RKO (cell line): Measurements from ENCODE around the gene PTPN11.
A peak's percentile ranks its signal among the peaks of the same experiment; 100 is the strongest.
"Not testable (repeated sequence)": the region's sequence is repeated elsewhere in the genome, so short reads cannot be mapped to it uniquely, and the experiment has no call there.

ENCODE experiments used
- DNase-seq: peaks from one replicate; pipeline ENCODE4 v3.0.0-alpha.2; 2016; ENCODE audit warnings: low spot score

Gene PTPN11

DNA sequence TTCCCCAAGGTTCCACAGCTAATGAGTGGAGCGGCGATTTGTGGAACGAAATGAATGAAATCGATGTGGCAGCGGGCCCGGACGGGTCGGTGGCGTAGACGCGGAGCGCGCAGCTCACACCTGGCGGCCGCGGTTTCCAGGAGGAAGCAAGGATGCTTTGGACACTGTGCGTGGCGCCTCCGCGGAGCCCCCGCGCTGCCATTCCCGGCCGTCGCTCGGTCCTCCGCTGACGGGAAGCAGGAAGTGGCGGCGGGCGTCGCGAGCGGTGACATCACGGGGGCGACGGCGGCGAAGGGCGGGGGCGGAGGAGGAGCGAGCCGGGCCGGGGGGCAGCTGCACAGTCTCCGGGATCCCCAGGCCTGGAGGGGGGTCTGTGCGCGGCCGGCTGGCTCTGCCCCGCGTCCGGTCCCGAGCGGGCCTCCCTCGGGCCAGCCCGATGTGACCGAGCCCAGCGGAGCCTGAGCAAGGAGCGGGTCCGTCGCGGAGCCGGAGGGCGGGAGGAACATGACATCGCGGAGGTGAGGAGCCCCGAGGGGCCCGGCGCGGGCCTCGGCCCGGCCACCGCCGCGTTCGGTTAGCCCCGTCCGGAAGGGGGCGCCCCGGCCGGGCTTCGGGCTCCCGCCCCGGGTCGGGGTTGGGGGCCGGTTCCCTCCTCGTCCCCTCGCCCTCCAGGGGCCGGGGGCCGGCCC is at the start of gene PTPN11:
TSS of gene PTPN11 (plus strand) at position 340 of the 689 bp plus-strand sequence. CDS start at position 505, 165 bp downstream.
- peak; percentile 86 for DNase-seq

DNA sequence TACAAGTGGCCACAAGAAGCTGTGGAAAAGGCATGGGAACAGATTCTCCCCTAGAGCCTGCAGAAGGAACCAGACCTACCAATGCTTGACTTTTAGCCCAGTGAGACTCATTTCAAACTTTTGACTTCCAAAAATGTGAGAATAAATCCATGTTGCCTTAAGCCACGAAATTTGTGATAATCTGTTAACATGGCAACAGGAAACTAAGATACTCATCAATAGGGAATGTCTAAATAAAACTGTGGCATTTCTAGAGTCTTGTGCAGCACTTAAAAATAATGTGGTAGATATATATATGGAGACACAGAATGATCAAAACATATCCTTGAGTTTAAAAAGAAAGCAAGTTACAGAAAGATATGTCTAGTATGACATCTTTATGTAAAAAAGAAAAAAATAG is 48.5 kb upstream of the PTPN11 start:
- DNase-seq, result no peak

DNA sequence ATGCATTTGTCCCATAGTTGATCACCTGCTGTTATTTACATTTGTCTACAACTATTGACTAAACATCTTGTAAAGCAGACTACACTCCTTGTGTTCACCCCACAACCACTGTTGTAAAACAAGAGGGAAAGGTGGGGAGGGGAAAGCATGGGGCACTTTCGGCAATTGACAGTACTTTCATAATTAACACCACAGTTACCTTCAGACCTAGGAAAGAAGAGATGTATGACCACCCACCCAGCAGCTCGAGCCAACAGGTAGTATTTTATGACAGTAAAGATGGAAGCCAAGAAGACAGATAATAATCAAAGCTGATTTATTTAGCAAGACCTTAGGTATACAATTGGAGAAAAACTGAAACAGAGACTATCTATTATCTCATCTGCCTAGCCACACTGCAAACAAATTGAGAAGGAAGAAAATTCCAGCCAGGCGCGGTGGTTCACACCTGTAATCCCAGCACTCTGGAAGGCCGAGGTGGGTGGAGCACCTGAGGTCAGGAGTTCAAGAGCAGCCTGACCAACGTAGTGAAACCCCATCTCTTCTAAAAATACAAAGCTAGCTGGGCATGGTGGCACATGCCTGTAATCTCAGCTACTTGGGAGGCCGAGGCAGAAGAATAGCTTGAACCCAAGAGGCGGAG is 47.8 kb upstream of the PTPN11 start:
- DNase-seq, result no peak

DNA sequence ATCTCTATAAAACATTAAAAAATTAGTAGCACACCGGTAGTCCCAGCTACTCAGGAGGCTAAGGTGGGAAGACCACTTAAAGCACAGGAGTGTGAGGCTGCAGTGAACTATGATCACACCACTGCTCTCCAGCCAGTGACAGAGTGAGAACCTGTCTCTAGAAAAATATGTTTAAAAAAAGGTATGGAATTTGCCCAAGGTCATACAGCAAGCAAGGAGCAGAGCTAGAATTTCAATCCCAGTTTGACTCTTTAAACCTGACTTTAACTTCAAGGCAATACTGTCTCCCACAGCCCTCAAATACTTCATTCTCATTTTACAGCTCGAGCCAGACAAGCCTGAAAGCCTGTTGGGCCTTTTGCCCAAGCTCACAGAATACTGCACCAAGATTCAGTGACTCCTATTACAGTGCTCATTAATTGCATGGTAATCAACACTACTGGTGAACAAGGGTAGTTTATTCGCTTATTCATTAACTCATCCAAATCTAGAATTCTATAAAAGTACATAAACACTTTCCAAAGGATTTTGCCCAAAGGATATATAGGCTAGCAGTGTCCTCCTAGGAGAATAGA is 44.5 kb upstream of the PTPN11 start:
- no peak for DNase-seq

DNA sequence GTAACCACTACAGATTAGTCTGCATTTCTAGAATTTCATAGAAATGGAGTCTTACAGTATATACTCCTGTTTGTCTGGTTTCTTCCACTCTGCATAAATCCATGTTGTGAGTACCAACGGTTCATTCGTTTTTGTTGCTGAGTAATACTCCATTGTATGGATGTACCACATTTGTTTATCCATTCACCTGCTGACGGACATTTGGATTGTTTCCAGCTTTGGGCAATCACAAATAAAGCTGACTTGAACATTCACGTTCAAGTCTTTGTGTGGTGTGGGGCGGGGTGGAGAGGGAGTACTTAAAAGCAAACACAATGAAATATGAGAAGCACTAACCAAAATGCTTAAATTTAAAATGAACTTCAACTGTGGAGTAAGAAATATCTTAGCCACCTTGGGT is 43.6 kb upstream of the PTPN11 start:
- no peak for DNase-seq

DNA sequence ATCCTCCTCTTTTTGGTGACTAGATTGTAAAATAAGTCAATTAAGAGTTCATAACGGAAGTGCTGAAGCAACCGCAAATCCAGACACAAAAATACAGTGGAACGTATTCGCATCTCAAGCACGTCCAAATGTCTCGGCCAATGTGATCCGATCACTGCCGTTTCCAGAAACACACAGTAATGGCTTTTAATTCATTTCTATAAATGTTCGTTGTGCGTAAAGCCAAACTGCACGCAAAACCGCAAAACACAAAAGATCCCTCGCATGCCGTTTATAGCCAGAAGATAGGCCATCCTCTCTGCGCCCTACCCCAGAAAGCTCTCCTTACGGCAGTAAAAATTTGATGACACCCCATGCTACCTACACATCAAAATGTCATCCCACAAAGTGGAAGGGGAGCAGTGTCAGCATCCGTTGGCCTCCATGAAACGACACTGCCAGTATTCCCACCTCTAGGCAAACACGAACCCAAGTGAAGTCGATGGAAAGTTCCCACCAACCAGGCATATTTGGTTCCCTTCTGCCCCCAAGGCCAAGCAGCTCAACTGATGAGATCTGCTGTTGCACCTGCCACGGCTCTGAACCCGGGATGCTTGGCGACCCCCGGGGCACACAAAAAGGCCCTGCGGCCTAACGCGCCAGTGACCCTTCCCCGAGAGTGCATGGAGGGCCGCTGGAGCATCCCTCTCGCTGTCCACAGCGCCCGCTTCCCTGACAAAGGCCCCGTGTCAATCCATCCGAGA is 37.9 kb upstream of the PTPN11 start:
- no peak for DNase-seq

DNA sequence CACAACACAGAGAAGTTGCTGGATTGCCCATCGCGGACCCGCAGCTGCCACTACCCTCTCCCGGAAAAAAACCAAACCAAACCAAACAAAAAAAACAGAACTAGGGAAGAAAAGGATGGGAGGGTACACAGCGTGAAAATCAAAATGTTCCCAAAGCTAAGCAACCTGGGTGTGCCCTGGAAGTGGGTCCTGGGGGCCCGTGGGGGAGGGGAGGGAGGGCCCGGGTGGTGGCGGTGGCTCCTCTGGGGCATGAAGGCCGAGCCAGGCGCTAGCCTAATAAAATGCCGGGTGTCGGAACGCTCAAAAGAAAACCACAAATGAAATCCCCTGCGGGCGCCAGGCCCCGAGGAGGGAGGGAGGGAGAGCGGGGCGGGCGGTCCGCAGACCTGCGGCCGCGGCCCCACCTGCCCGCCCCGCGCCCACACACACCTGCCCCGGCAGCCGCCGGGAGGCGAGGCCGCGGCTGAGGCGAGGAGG is 37.3 kb upstream of the PTPN11 start:
- DNase-seq, result no peak

DNA sequence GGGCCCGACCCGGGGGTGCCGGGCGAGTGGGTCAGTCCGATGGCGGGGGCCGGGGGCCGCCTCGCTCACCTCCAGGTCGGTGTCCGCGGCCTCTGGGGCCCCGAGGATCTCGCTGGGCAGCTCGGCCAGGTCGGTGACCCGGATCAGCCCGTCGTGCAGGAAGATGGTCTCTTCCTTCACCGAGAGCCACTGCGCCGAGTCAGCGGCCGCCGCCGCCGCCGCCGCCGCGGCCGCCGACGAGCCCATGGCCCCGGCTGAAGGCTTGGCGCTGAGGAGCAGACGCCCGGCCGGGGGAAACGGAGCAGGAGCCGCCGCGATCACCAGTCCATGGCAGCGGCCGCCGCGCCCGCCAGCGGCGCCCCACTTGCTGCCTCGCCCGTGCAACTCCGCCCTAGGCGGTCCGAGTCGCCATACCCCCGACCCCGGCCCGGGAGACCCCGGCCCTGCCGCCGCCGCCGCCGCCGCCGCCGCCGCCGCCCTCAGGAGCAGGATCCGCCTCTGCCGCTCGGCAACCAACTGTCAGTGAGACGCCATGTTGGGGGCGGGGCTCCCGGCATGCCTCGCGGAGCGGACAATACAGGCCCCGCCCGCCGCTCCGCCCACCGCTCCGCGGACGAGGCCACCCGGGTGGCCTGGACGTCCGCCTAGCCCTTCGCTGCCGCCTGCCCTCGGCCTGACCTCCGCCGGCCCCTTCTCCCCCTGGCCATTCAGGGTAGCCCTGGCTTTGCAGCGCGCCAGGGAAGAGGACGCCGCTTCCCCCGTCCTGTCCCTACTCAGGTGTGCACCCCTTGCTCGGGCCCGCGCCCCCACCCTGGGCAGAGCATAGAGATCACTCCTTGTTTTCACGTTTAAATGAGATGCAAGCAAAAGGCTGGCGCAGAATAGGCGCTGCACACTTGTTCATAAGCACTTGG is 36.6 kb upstream of the PTPN11 start, which contains the start of gene HECTD4:
TSS of gene HECTD4 (minus strand) at position 549 of the 914 bp plus-strand sequence. CDS start at position 246, 303 bp downstream.
- DNase-seq, result peak; percentile 91

DNA sequence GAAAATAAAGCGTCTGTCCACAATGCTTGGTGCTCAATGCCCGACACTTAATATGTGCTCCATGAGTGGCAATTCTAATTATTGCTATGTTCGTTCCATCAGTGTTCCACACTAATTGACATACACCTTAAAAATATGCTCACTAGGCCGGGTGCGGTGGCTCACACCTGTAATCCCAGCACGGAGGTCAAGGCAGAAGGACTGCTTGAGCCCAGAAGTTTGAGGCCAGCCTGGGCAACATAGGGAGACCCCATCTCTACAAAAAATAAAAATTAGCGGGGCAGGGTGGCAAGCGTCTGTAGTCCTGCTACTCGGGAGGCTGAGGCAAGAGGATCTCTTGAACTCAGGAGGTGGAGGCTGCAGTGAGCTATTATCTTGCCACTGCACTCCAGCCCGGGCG is 35.9 kb upstream of the PTPN11 start:
- no peak for DNase-seq

DNA sequence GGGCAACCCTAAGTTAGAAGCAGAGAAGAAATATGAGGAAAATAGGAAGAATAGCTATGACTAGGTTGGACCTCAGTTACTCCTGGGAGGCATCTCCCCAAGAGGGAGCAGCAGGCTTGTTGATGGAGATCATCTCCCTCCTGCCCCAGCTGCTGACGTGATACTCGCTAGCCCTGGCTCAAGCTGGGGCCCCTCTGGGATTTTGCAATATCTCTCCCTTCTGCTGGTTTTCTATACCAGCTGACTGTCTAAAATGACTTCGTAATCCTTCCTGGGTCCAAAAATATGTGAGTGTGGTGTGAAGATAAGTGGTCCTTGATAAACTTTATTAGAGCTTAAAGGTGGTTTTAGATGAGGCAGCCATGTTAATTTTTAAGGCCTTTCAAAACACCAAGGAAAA is 32.0 kb upstream of the PTPN11 start:
- no peak for DNase-seq

DNA sequence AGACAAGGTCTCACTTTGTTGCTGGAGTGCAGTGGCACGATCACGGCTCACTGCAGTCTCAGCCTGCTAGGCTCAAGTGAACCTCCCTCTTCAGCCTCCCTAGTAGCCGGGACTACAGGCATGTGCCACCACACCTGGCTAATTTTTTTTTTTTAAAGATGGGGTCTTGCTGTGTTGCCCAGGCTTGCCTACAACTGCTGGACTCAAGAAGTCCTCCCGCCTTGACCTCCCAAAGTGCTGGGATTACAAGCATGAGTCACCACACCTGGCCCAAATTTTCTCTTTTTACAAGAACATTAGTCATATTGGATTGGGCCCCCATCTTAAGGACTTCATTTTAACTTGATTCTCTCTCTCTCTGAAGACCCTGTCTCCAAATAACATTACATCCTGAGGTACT is 29.5 kb upstream of the PTPN11 start:
- DNase-seq, result no peak

DNA sequence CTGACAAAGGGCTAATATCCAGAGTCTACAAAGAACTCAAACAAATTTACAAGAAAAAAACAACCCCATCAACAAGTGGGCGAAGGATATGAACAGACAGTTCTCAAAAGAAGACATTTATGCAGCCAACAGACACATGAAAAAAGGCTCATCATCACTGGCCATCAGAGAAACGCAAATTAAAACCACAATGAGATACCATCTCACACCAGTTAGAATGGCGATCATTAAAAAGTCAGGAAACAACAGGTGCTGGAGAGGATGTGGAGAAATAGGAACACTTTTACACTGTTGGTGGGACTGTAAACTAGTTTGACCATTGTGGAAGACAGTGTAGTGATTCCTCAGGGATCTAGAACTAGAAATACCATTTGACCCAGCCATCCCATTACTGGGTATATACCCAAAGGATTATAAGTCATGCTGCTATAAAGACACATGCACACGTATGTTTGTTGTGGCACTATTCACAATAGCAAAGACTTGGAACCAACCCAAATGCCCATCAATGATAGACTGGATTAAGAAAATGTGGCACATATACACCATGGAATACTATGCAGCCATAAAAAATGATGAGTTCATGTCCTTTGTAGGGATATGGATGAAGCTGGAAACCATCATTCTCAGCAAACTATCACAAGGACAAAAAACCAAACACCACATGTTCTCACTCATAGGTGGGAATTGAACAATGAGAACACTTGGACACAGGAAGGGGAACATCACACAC is 28.7 kb upstream of the PTPN11 start:
- not testable (repeated sequence) for DNase-seq

DNA sequence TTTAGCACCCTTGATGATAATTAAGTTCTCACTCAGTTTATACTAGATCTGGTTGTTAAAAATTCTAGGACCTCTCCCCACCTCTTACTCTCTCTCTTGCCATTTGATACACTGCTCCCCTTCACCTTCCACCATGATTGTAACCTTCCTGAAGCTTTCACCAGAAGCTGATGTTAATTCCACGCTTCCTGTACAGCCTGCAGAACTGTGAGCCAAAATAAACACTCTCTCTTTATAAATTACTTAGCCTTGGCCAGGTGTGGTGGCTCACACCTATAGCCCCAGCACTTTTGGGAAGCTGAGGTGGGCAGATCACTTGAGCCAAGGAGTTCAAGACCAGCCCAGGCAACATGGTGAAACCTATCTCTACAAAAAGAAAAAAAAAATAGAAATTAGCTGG is 25.4 kb upstream of the PTPN11 start:
- no peak for DNase-seq

DNA sequence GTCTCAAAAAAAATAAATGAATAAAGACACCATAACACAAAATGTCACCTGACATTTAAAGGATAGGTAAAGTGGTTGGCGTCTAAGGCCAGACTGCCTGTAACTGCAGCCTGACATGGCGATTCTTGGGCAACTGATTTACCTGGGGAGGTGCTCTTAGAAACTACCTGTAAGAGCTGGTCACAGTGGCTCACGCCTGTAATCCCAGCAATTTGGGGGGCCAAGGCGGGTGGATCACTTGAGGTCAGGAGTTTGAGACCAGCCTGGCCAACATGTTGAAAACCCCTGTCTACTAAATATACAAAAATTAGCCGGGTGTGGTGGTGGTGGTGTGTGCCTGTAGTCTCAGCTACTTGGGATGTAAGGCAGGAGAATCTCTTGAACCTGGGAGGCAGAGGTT is 17.7 kb upstream of the PTPN11 start:
- DNase-seq, result no peak

DNA sequence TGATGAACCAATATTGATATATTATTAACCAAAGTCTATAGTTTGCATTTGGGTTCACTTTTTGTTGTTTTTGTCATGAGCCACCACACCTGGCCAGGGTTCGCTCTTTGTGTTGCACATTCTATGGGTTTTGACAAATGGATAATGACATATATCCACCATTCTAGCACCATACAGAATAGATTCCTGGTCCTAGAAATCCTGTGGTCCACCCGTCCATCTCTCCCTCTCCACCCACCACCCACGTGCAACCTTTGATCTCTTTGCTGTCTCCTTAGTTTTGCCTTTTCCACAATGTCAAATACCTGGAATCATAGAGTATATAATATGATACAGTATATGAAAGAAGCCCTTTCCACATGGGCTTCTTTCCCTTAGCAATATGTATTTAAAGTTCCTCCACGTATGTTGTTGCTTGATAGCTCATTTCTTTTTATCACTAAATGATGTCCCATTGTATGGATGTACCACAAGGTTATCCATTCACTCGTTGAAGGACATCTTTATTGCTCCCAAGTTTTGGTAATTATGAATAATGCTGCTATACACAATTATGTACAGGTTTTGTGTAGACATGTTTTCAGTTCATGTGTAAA is 16.7 kb upstream of the PTPN11 start:
- DNase-seq, result no peak

DNA sequence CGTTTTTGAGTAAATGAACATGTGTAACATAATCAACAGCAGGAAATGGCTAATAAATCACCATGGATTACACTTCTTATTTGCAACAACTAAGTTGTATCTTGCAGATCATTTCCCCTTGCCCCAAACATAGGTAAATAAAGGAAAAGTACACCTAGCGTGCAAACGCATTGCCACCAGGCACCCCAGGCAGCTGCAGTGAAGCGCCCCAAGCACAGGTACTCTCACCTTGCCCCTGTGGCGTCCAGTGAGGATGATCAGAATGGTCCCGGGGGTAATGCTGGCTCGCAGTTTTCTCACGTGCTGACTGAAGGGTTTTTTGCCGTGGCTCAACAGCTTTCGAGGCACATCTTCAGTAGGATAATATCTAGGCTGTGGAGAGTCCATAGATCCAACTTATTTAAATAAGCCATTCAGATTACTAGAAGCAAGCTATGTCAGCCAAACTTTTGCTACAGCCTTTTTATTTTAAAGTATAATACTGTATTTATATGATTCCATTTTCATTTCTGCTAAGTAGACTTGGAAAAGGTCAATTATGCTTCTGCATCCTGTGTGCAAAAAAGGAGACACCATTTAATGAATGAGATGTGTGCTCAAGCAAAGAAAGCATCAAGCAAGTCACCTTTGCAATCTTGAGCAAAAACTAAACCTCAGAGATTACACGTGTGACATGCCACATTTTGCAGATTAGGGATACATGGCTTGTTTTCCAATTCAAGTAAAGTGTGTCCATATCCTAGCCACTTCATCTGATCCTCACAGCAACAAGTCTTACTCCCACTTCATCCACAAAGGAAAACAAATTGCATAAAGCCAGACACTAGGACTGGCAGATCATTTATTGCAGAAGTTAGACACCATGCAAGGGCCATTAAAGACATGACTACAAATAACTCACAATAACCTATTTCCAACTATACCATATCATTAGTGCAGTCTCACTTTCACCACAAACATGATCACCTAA is 11.9 kb upstream of the PTPN11 start:
- no peak for DNase-seq

DNA sequence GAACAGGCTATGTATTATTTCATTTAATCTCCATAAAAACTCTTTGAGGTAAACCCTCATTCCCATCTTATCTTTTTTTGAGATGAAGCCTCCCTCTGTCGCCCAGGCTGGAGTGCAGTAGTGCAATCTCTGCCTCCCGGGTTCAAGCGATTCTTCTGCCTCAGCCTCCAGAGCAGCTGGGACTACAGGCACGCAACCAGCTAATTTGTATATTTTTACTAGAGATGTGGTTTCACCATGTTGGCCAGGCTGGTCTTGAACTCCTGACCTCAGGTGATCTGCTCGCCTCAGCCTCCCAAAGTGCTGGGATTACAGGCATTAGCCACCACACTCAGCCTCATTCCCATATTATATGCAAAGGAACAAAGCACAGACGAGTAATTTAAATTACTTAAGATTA is 11.1 kb upstream of the PTPN11 start:
- DNase-seq, result not testable (repeated sequence)

DNA sequence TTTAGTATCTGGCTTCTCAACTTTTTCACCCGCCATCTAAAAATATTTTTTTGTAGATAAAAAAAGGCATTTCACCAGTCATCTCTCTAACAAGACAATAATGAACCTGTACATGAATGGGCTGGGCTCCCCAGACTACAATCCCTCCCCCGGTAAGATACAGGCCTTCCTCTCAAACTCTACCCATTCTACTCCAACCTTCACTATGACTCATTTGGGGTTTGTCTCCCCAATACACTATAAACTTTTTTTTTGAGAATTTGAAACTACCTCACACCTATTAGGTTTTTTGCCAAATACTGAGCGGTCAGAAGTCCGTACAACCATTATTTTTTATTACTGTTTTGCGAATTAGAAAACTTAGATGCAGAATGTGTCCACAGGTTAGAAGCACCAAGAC is 10.1 kb upstream of the PTPN11 start:
- DNase-seq, result peak; percentile 59
